ENCODE measurements around the gene MRPL48. TPM values are rescaled to one million over a fixed set of nuclear protein-coding genes. Genes with fewer than 3 reads are reported as not detected.

The MRPL48 gene
- total RNA-seq, 2 experiments from 2014 or later = 41.3 to 44.9 TPM

GRCh38 chr11:73869332-73869949, 81.8 kb downstream of the MRPL48 start:
- H3K9me3 Mint-ChIP-seq = no peaks in the 10 kb centered on the region
- DNase-seq = no peak
- peaks cover under 1% of the 10 kb centered on the region for H3K4me1 Mint-ChIP-seq (ENCODE audit: low read depth)
- ATAC-seq = no peak
- ChIA-PET POLR2A (interaction anchor here (0.7 to 1.4 kb wide), 3 partner anchors 8 to 10 kb away, joined by 3 to 8 read pairs (median 4); partner anchors contain the start of genes COA4 and PAAF1), CTCF (interaction anchor here (0.7 to 1.4 kb wide), 2 partner anchors 12 to 18 kb away, joined by 3 to 4 read pairs; no protein-coding TSS in a partner anchor)
- intact Hi-C loops (cut with micrococcal nuclease) = no loop called here
- peak overlapping the region; percentile 59 for H3K27ac Mint-ChIP-seq
- H3K36me3 Mint-ChIP-seq (ENCODE audit: low read depth) = peaks cover 20% of the 10 kb centered on the region
- H3K27me3 Mint-ChIP-seq = no peaks in the 10 kb centered on the region
- H3K4me3 Mint-ChIP-seq = no peak overlapping the region
- TF ChIP-seq CTCF (IDR thresholded peaks at IDR 0.05) = no peak

- CTCF ChIA-PET = interaction anchor here (0.7 to 1.4 kb wide), 2 partner anchors 11 to 17 kb away, joined by 3 to 4 read pairs; no protein-coding TSS in a partner anchor
- intact Hi-C loops (cut with micrococcal nuclease) = loop anchor here (10.0 kb wide), 1 partner anchor 115 kb away; no protein-coding TSS in a partner anchor
- no peak for DNase-seq
- H3K4me1 Mint-ChIP-seq (ENCODE audit: low read depth) = peaks cover 8% of the 10 kb centered on the region
- TF ChIP-seq CTCF (IDR thresholded peaks at IDR 0.05) = no peak
- no peaks in the 10 kb centered on the region for H3K9me3 Mint-ChIP-seq
- no peaks in the 10 kb centered on the region for H3K27me3 Mint-ChIP-seq
- no peak for ATAC-seq
- POLR2A ChIA-PET = interaction anchor here (0.7 to 1.0 kb wide), 2 partner anchors 8 to 9 kb away, joined by 3 to 4 read pairs; no protein-coding TSS in a partner anchor
- no peak overlapping the region for H3K4me3 Mint-ChIP-seq
- H3K36me3 Mint-ChIP-seq (ENCODE audit: low read depth) = peaks cover 28% of the 10 kb centered on the region
- peak overlapping the region; percentile 1 for H3K27ac Mint-ChIP-seq
These were observed 82.6 kb downstream of the MRPL48 start for GRCh38 chr11:73870261-73870660.

GRCh38 chr11:73872749-73873357, 85.2 kb downstream of the MRPL48 start:
- Mint-ChIP-seq H3K36me3 (ENCODE audit: low read depth) (peaks cover 42% of the 10 kb centered on the region), H3K4me1 (ENCODE audit: low read depth) (peaks cover 20% of the 10 kb centered on the region), H3K4me3 (no peak overlapping the region), H3K27me3 (no peaks in the 10 kb centered on the region), H3K27ac (no peak overlapping the region), H3K9me3 (no peaks in the 10 kb centered on the region)
- intact Hi-C loops (cut with micrococcal nuclease) = loop anchor here (10.0 kb wide), 1 partner anchor 118 kb away; no protein-coding TSS in a partner anchor
- DNase-seq (no peak), ATAC-seq (no peak)
- POLR2A ChIA-PET = no interaction called here
- CTCF ChIA-PET = no interaction called here
- TF ChIP-seq CTCF (IDR thresholded peaks at IDR 0.05) = no peak

GRCh38 chr11:73875380-73875779, 87.7 kb downstream of the MRPL48 start:
- Mint-ChIP-seq H3K9me3 (no peaks in the 10 kb centered on the region), H3K36me3 (ENCODE audit: low read depth) (peaks cover 45% of the 10 kb centered on the region), H3K4me3 (peak overlapping the region; percentile 98), H3K4me1 (ENCODE audit: low read depth) (peaks cover 29% of the 10 kb centered on the region), H3K27me3 (no peaks in the 10 kb centered on the region), H3K27ac (peak overlapping the region; percentile 100)
- no peak for TF ChIP-seq CTCF (IDR thresholded peaks at IDR 0.05)
- intact Hi-C loops (cut with micrococcal nuclease) = loop anchor here (10.0 kb wide), 1 partner anchor 121 kb away; no protein-coding TSS in a partner anchor
- POLR2A ChIA-PET = interaction anchor here (1.3 kb wide), 1 partner anchor 12 kb away, joined by 4 read pairs; no protein-coding TSS in a partner anchor
- CTCF ChIA-PET = no interaction called here
- DNase-seq (no peak), ATAC-seq (no peak)

GRCh38 chr11:73875840-73876239, 88.2 kb downstream of the MRPL48 start:
- ATAC-seq = no peak

More at GRCh38 chr11:73875840-73876239, 88.2 kb downstream of the MRPL48 start:
- H3K9me3 Mint-ChIP-seq = no peaks in the 10 kb centered on the region
- ChIA-PET CTCF (no interaction called here), POLR2A (interaction anchor here (1.2 to 1.6 kb wide), 3 partner anchors 9 to 12 kb away, joined by 3 to 4 read pairs (median 4); no protein-coding TSS in a partner anchor)
- peak overlapping the region; percentile 100 for H3K27ac Mint-ChIP-seq
- intact Hi-C loops (cut with micrococcal nuclease) = loop anchor here (10.0 kb wide), 1 partner anchor 121 kb away; no protein-coding TSS in a partner anchor
- H3K36me3 Mint-ChIP-seq (ENCODE audit: low read depth) = peaks cover 45% of the 10 kb centered on the region
- DNase-seq = no peak
- no peak for TF ChIP-seq CTCF (IDR thresholded peaks at IDR 0.05)
- H3K27me3 Mint-ChIP-seq = no peaks in the 10 kb centered on the region
- peaks cover 29% of the 10 kb centered on the region for H3K4me1 Mint-ChIP-seq (ENCODE audit: low read depth)
- H3K4me3 Mint-ChIP-seq = peak overlapping the region; percentile 98
